Coronary artery (tissue), 2 donors: Measurements from ENCODE around the gene SLC22A17.

ENCODE experiments used
- DNase-seq: peaks from one replicate; pipeline ENCODE4 v3.0.0-alpha.2; 2017; ENCODE audit warnings: low spot score
- H3K27ac ChIP-seq, 2 donors: fragments of 200-600 bp; sonication (generic); one replicate each; pipeline ENCODE4 v1.5.1; 2016 to 2019
- H3K4me3 ChIP-seq: fragments of 200-600 bp; sonication (generic); 2 replicates; pipeline ENCODE4 v1.5.1; 2016; ENCODE audit warnings: mild to moderate bottlenecking, moderate library complexity
- CTCF ChIP-seq: fragments of 200-600 bp; sonication (generic); IDR thresholded peaks from one replicate; pipeline ENCODE4 v1.5.1; 2019; ENCODE audit warnings: antibody characterized with exemption

SLC22A17 gene

GRCh38 chr14:23385642-23386265, 33.1 kb upstream of the SLC22A17 start:
- TF ChIP-seq CTCF: no peak
- no peak overlapping the region for H3K27ac ChIP-seq
- no peak overlapping the region for H3K4me3 ChIP-seq
- no peak for DNase-seq

GRCh38 chr14:23385244-23385641, 32.6 kb upstream of the SLC22A17 start:
- Histone ChIP-seq H3K27ac (no peak overlapping the region), H3K4me3 (no peak overlapping the region)
- no peak for DNase-seq
- no peak for TF ChIP-seq CTCF

- no peak overlapping the region for H3K4me3 ChIP-seq
- no peak overlapping the region for H3K27ac ChIP-seq
- TF ChIP-seq CTCF: no peak
- DNase-seq: no peak
Observed at GRCh38 chr14:23384364-23385080, 31.8 kb upstream of the SLC22A17 start.

GRCh38 chr14:23382731-23383440, 30.2 kb upstream of the SLC22A17 start:
- DNase-seq: no peak
- no peak overlapping the region for H3K4me3 ChIP-seq
- H3K27ac ChIP-seq: no peak overlapping the region
- no peak for TF ChIP-seq CTCF

GRCh38 chr14:23382276-23382675, 29.6 kb upstream of the SLC22A17 start:
- Histone ChIP-seq H3K4me3 (no peak overlapping the region), H3K27ac (no peak overlapping the region)
- no peak for TF ChIP-seq CTCF
- DNase-seq: no peak

- Histone ChIP-seq H3K4me3 (no peak overlapping the region), H3K27ac (no peak overlapping the region)
- no peak for DNase-seq
- no peak for TF ChIP-seq CTCF
Observed at GRCh38 chr14:23381871-23382270, 29.2 kb upstream of the SLC22A17 start.

GRCh38 chr14:23380976-23381375, 28.3 kb upstream of the SLC22A17 start:
- DNase-seq: no peak
- no peak for TF ChIP-seq CTCF
- Histone ChIP-seq H3K27ac (no peak overlapping the region), H3K4me3 (no peak overlapping the region)
